ENCODE results near the gene ITGA3.

- TF ChIP-seq POLR2A (IDR thresholded peaks at IDR 0.05; ENCODE audit: low read length) (no peak), GATA1 (IDR thresholded peaks at IDR 0.05; ENCODE audit: low read depth, low read length) (no peak)
These were observed 46.5 kb downstream of the ITGA3 start for GRCh38 chr17:50102164-50102991.

Measured in erythroblast (primary cell).